IPS-18a (cell line): ENCODE measurements around the gene KRTAP5-3.

Experiments
- H3K27ac ChIP-seq: one replicate; pipeline ENCODE4 v1.5.1; 2013; ENCODE audit warnings: low read length
- H3K27me3 ChIP-seq: one replicate; pipeline ENCODE4 v1.6.1; 2013; ENCODE audit warnings: mild to moderate bottlenecking, low read length; ENCODE audit not compliant: control insufficient read depth, insufficient read depth
- H3K36me3 ChIP-seq: one replicate; pipeline ENCODE4 v1.6.1; 2013; ENCODE audit warnings: low read depth, low read length; ENCODE audit not compliant: control insufficient read depth
- H3K4me1 ChIP-seq: one replicate; pipeline ENCODE4 v1.6.1; 2013; ENCODE audit warnings: low read depth, low read length; ENCODE audit not compliant: control insufficient read depth
- H3K4me3 ChIP-seq: one replicate; pipeline ENCODE4 v1.5.1; 2013; ENCODE audit warnings: low read length
- H3K9ac ChIP-seq: one replicate; pipeline ENCODE4 v1.6.1; 2013; ENCODE audit warnings: mild to moderate bottlenecking, low read length, moderate library complexity
- H3K9me3 ChIP-seq: one replicate; pipeline ENCODE4 v1.6.1; 2013; ENCODE audit warnings: low read depth, low read length; ENCODE audit not compliant: control insufficient read depth

The KRTAP5-3 gene

GRCh38 chr11:1572197-1573076 lies 35.8 kb downstream of the KRTAP5-3 start, which contains the start of gene DUSP8:
TSS of gene DUSP8 (minus strand) at chr11:1572271. CDS start at chr11:1565826, 6,445 bp downstream.
- H3K27ac ChIP-seq, result no peak within 1 kb of the TSS
- H3K36me3 ChIP-seq, result no peaks in the 10 kb centered on the region
- H3K9me3 ChIP-seq, result no peaks in the 10 kb centered on the region
- H3K9ac ChIP-seq, result no peak within 1 kb of the TSS
- peak within 1 kb of the TSS; percentile 30 for H3K4me3 ChIP-seq
- H3K27me3 ChIP-seq, result peaks cover 68% of the 10 kb centered on the region
- peaks cover 14% of the 10 kb centered on the region for H3K4me1 ChIP-seq

- Histone ChIP-seq H3K9ac (no peak overlapping the region), H3K4me1 (peaks cover 15% of the 10 kb centered on the region), H3K36me3 (no peaks in the 10 kb centered on the region), H3K27ac (no peak overlapping the region), H3K4me3 (no peak overlapping the region), H3K9me3 (no peaks in the 10 kb centered on the region), H3K27me3 (peaks cover 68% of the 10 kb centered on the region)
Measured at GRCh38 chr11:1571760-1572196, 36.5 kb downstream of the KRTAP5-3 start.

GRCh38 chr11:1570896-1571759 lies 37.1 kb downstream of the KRTAP5-3 start:
- no peak overlapping the region for H3K27ac ChIP-seq
- H3K9ac ChIP-seq, result no peak overlapping the region
- H3K4me3 ChIP-seq, result peak overlapping the region; percentile 24
- no peaks in the 10 kb centered on the region for H3K9me3 ChIP-seq
- H3K4me1 ChIP-seq, result peaks cover 15% of the 10 kb centered on the region
- H3K36me3 ChIP-seq, result no peaks in the 10 kb centered on the region
- H3K27me3 ChIP-seq, result peaks cover 68% of the 10 kb centered on the region

GRCh38 chr11:1570531-1570895 lies 37.8 kb downstream of the KRTAP5-3 start:
- H3K9ac ChIP-seq, result no peak overlapping the region
- no peaks in the 10 kb centered on the region for H3K9me3 ChIP-seq
- H3K27me3 ChIP-seq, result peaks cover 64% of the 10 kb centered on the region
- no peaks in the 10 kb centered on the region for H3K36me3 ChIP-seq
- peaks cover 15% of the 10 kb centered on the region for H3K4me1 ChIP-seq
- no peak overlapping the region for H3K4me3 ChIP-seq
- H3K27ac ChIP-seq, result no peak overlapping the region

GRCh38 chr11:1570001-1570453 lies 38.2 kb downstream of the KRTAP5-3 start:
- H3K9me3 ChIP-seq, result no peaks in the 10 kb centered on the region
- H3K9ac ChIP-seq, result no peak overlapping the region
- H3K4me1 ChIP-seq, result peaks cover 15% of the 10 kb centered on the region
- H3K4me3 ChIP-seq, result no peak overlapping the region
- H3K27me3 ChIP-seq, result peaks cover 59% of the 10 kb centered on the region
- H3K36me3 ChIP-seq, result no peaks in the 10 kb centered on the region
- no peak overlapping the region for H3K27ac ChIP-seq

- no peaks in the 10 kb centered on the region for H3K9me3 ChIP-seq
- H3K4me1 ChIP-seq, result peaks cover 21% of the 10 kb centered on the region
- no peak overlapping the region for H3K9ac ChIP-seq
- H3K27ac ChIP-seq, result no peak overlapping the region
- H3K4me3 ChIP-seq, result no peak overlapping the region
- peaks cover 52% of the 10 kb centered on the region for H3K27me3 ChIP-seq
- no peaks in the 10 kb centered on the region for H3K36me3 ChIP-seq
Measured at GRCh38 chr11:1569251-1569780, 38.9 kb downstream of the KRTAP5-3 start.

GRCh38 chr11:1568441-1568911 lies 39.8 kb downstream of the KRTAP5-3 start:
- Histone ChIP-seq H3K9ac (no peak overlapping the region), H3K4me1 (peaks cover 24% of the 10 kb centered on the region), H3K4me3 (no peak overlapping the region), H3K27me3 (peaks cover 44% of the 10 kb centered on the region), H3K9me3 (no peaks in the 10 kb centered on the region), H3K27ac (no peak overlapping the region), H3K36me3 (no peaks in the 10 kb centered on the region)

- Histone ChIP-seq H3K27ac (no peak overlapping the region), H3K9me3 (no peaks in the 10 kb centered on the region), H3K36me3 (no peaks in the 10 kb centered on the region), H3K27me3 (peaks cover 36% of the 10 kb centered on the region), H3K9ac (no peak overlapping the region), H3K4me3 (no peak overlapping the region), H3K4me1 (peaks cover 24% of the 10 kb centered on the region)
Measured at GRCh38 chr11:1567721-1568100, 40.6 kb downstream of the KRTAP5-3 start.

- Histone ChIP-seq H3K9me3 (no peaks in the 10 kb centered on the region), H3K9ac (no peak overlapping the region), H3K36me3 (no peaks in the 10 kb centered on the region), H3K4me1 (peaks cover 24% of the 10 kb centered on the region), H3K27me3 (peaks cover 31% of the 10 kb centered on the region), H3K4me3 (no peak overlapping the region), H3K27ac (no peak overlapping the region)
Measured at GRCh38 chr11:1567052-1567720, 41.1 kb downstream of the KRTAP5-3 start.

- Histone ChIP-seq H3K27me3 (peaks cover 31% of the 10 kb centered on the region), H3K9ac (no peak overlapping the region), H3K4me1 (peaks cover 24% of the 10 kb centered on the region), H3K27ac (no peak overlapping the region), H3K4me3 (no peak overlapping the region), H3K9me3 (no peaks in the 10 kb centered on the region), H3K36me3 (no peaks in the 10 kb centered on the region)
Measured at GRCh38 chr11:1566381-1567051, 41.7 kb downstream of the KRTAP5-3 start.
